NOMO-1 (cell line): ENCODE results near the gene APIP.

Experiments
- DNase-seq, 2 experiments: peaks; one replicate each; lab custom pipeline; 2025; ENCODE audit not compliant: unreplicated experiment in 2 of 2; lab: John Stamatoyannopoulos, UW

APIP gene

DNA sequence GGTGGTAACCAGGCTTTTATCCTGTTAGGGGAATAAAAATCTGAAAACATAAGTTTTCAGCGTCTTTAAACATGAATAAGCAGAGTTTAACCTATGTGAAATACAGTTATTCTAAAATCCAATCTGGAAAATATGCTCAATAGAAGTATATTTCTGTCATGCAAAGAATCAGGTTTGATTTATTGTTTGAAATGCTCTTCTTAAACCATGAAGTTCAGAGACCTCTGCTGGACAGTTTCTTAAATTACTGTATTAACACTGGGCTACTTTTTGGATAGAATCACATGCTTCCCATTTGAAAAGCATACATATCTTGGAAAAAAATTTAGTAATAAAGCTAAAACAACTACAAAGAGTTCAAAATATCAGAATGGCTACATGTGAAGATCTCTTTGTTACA lies 25.4 kb downstream of the APIP start:
- DNase-seq: peak in 1 of 2 experiments; percentile 36

DNA sequence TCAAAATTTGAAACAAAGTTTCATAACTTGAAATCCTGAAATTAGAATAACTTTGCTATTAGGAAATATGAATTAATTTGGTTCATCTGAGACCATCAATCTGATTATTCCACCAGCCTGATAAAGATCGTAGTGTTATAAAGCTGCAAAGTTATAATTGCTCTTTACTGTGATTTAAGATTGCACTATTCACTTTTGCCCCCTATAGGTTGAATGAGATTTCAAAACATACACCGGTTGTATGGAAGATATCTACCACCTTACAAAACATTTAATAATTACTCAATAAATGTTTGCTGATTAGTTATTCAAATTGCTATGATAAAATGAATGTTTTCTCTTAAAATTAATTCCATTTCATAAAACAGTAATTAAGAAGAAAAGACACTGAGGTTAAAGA lies 26.1 kb downstream of the APIP start:
- no peak for DNase-seq

GRCh38 chr11:34887260-34887659 lies 28.9 kb downstream of the APIP start:
- DNase-seq: no peak

GRCh38 chr11:34886609-34887008 lies 29.6 kb downstream of the APIP start:
- no peak for DNase-seq

DNA sequence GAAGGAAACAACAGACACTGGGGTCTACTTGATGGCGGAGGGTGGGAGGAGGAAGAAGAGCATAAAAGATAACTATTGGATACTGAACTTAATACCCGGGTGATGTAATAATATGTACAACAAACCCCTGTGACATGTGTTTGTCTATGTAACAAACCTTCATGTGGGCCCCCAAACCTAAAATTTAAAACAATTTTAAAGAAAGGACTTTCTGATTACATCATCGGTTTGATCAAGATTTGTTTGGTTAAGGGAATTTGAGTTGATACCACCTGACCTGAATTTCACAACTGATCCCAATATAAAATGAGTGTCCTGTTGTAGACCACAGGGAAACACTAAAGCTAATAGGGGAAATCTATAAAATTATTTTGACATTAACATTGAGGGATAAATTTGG lies 34.3 kb downstream of the APIP start:
- DNase-seq: no peak

DNA sequence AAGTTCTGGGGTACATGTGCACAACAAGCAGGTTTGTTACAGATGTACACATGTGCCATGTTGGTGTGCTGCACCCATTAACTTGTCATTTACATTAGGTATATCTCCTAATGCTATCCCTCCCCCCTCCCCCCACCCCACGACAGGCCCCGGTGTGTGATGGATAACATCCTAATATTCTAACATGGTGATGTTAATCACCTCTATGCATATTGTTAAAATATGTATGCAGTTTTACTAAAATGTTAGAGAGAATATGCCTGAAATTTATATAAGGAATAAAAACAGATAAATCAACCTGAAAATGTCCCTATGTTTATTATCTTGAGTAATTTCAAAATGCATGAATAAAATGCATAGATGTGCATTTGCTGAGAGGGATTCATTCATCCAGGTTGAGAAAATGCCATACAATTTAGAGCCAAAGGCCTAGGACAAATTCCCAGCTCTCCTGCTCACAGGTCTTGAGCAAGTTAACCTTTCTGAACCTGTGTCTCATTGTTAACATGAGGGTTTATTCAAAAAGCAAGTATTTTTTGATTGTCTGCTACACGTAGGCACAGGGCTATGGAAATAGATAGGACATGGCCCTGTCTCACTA lies 38.7 kb downstream of the APIP start:
- DNase-seq: no peak

- DNase-seq: no peak
Observed at GRCh38 chr11:34874202-34874601, 42.0 kb downstream of the APIP start.

DNA sequence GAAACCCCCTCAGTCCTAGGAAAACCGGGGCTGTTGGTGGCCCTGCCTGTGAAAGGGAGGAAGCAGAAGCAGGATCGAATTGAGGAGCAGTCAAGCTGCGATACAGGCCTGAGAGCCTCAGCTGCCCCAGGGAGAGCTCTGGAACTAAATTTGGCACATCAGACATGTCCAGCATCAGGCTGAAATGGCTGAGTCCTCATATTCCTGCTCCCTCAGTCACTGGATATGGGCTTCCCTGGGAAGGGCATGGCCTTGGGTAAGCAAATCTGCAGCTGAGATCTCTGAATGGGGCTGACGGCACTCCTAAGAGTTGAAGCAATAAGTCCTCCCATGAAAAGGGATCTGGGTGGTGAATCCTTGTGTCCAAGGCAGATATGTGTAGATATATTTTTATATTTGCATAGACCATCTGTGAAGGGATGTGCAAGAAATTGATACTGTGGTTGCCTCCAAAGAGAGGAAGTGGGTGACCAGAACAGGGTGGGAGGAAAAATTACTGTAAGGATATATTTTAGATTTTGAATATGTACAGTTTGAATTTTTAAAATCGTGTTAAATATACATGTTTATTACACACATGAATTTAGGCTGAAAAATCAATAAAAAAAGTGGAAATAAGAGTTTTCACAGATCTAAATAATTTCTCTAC lies 45.5 kb downstream of the APIP start:
- no peak for DNase-seq

- DNase-seq: no peak
Observed at GRCh38 chr11:34869425-34869824, 46.8 kb downstream of the APIP start.

DNA sequence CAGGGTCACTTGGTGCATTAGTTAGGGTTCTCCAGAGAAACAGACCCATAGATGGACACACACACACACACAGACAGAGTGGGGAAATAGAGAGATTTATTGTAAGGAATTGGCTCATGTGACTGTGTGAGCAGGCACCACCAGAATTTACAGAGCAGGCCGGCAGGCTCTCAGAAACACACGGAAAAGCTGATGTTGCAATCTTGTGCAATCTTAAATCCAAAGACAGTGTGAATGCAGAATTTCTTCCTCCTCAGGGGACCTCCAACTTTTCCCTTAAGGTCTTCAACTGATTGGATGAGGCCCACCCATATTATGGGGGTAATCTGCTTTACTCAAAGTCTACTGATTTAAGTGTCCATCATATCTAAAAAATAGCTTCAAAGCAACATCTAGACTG lies 49.8 kb downstream of the APIP start:
- peak; percentile 41 to 51 for DNase-seq

DNA sequence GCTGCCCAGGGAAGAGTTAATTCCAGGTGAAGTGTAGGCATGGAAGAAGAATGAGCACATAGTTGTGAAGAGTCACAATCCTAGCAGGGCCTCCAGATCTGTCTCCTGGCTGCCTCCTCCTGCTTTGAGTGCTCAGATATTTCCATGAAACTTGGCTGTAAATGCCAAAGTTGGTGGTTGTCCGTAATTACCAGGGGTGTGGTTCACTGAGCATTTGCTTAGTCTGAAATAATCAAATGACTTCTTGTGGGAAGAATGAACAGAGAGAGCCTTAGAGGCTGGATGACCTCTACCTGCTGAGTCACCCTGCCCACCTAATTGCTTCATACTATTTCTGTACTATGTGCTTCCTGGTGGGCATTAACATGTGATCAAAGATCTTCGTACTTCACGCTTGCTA lies 50.9 kb downstream of the APIP start:
- DNase-seq: no peak

- DNase-seq: peak; percentile 2 to 25
Observed at GRCh38 chr11:34864424-34864823, 51.8 kb downstream of the APIP start.

GRCh38 chr11:34863048-34863447 lies 53.1 kb downstream of the APIP start:
- DNase-seq: no peak

GRCh38 chr11:34860518-34860917 lies 55.7 kb downstream of the APIP start:
- DNase-seq: no peak

- DNase-seq: no peak
Observed at GRCh38 chr11:34860034-34860433, 56.1 kb downstream of the APIP start.

DNA sequence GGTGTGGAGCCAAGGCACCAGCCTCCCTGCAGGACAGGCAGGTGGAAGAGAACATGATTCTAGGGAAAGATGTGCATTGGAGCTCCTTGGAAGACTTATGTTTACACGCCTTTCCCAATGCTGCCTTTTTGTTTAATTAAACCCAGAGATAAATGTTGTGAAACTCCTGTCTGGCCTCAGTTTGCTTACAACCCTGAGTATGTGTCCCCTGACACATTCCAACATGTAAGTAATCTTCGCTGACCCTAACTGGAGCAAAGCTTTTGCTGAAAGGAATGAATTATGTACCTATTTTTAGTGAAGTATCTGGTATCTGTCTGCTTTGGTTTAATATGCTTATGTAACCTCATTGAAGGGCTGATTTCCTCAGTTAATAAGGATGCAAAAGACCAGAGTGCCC lies 56.7 kb downstream of the APIP start:
- DNase-seq: no peak

- DNase-seq: no peak
Observed at GRCh38 chr11:34857463-34857862, 58.7 kb downstream of the APIP start.

DNA sequence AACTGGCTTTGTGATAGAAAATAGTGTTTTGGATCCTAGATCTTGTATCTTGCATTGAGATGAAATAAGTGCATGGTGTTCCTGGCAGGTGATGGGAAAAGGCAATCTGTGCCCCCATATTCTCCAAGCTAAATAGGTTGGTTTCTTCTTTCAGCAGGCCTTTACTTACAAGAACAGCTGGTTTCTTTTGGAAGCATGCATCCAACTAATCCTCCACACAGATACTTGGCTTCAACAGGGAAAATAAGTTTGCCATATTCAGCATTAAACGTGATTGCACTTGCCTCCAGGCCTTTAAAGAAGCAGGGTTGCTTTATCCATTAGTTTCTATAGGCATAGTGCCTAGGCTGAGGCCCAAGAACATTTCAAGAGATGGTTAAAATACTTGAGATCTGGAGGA lies 59.9 kb downstream of the APIP start:
- DNase-seq: no peak

- DNase-seq: no peak
Observed at GRCh38 chr11:34855754-34856095, 60.5 kb downstream of the APIP start.

DNA sequence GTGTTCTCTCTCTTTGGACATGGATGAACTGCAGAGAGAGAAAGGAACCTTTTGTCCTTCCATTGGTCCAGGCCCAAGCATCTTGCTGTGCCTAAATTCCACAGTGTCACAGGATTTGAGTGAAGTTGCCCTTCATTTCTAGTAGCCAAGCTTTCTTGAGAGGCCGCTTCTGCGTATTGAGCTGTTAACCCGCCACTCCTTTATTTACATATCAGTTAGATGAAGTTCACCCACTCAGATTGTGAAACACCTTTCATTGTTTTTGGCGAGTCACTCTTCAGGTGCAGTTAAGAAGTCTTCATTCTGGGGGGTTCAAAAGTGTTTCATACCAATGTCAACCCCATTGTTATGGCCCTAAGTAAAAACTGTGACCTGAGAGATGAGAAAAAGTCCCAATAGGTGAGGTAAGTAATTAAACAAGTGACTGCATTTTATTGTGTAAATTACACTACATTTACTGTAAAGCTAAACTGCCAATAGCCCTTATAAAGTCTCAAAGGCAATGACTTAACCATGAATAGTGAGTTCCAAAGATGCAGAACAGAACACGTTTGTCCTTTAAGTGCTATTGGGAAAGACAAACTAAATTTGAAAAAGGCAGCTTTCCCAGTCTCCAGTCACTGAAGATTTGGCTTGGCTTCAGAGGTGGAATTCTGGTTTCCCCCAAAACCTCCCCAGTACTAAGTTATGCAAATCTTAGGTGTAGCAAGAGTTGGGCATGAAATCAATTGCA lies 61.0 kb downstream of the APIP start:
- DNase-seq: no peak

- no peak for DNase-seq
Observed at GRCh38 chr11:34851916-34852315, 64.3 kb downstream of the APIP start.

GRCh38 chr11:34850334-34850733 lies 65.8 kb downstream of the APIP start:
- no peak for DNase-seq
